H9 (cell line): ENCODE data around the gene VEZF1. TPM values are rescaled to one million over a fixed set of nuclear protein-coding genes. Genes with fewer than 3 reads are reported as not detected.
A peak's percentile ranks its signal among the peaks of the same experiment; 100 is the strongest.

Experiments used
- DNase-seq: peaks from one replicate; pipeline ENCODE4 v3.0.0-alpha.2; 2017
- H2AFZ ChIP-seq: one replicate; pipeline ENCODE4 v1.6.1; 2013; ENCODE audit warnings: mild to moderate bottlenecking, low read length, control low read depth, moderate library complexity
- H2AK5ac ChIP-seq: 2 replicates; pipeline ENCODE4 v1.6.1; 2013; ENCODE audit warnings: low read length, control low read depth, mixed read lengths; ENCODE audit not compliant: insufficient read length
- H2BK120ac ChIP-seq: one replicate; pipeline ENCODE4 v1.6.1; 2013; ENCODE audit warnings: low read depth, mild to moderate bottlenecking, low read length, control low read depth, inconsistent platforms; ENCODE audit not compliant: poor library complexity, severe bottlenecking
- H2BK12ac ChIP-seq: 2 replicates; pipeline ENCODE4 v1.6.1; 2013; ENCODE audit warnings: low read length, control low read depth, mixed read lengths, low read depth; ENCODE audit not compliant: insufficient read length
- H2BK15ac ChIP-seq: 2 replicates; pipeline ENCODE4 v1.6.1; 2013; ENCODE audit warnings: low read depth, low read length, control low read depth
- H2BK20ac ChIP-seq: one replicate; pipeline ENCODE4 v1.6.1; 2013; ENCODE audit warnings: low read depth, mild to moderate bottlenecking, low read length, control low read depth, inconsistent platforms; ENCODE audit not compliant: poor library complexity, severe bottlenecking
- H2BK5ac ChIP-seq: 2 replicates; pipeline ENCODE4 v1.6.1; 2013; ENCODE audit warnings: low read length, control low read depth, mixed read lengths; ENCODE audit not compliant: insufficient read length
- H3K14ac ChIP-seq: 2 replicates; pipeline ENCODE4 v1.6.1; 2013; ENCODE audit warnings: low read length, control low read depth; ENCODE audit not compliant: insufficient read depth
- H3K18ac ChIP-seq: 2 replicates; pipeline ENCODE4 v1.6.1; 2013; ENCODE audit warnings: low read depth, mild to moderate bottlenecking, mixed read lengths, low read length, control low read depth; ENCODE audit not compliant: insufficient read length
- H3K23ac ChIP-seq: 2 replicates; pipeline ENCODE4 v1.6.1; 2013; ENCODE audit warnings: low read length, control low read depth, mixed read lengths, low read depth; ENCODE audit not compliant: insufficient read length
- H3K23me2 ChIP-seq: 2 replicates; pipeline ENCODE4 v1.6.1; 2013; ENCODE audit warnings: low read depth, mild to moderate bottlenecking, mixed read lengths, low read length, control low read depth; ENCODE audit not compliant: insufficient read length, poor library complexity, severe bottlenecking
- H3K27ac ChIP-seq: 2 replicates; pipeline ENCODE4 v1.5.1; 2013; ENCODE audit warnings: low read length, control low read depth, mixed read lengths, low read depth; ENCODE audit not compliant: insufficient read length
- H3K27me3 ChIP-seq: 2 replicates; pipeline ENCODE4 v1.6.1; 2013; ENCODE audit warnings: low read length, control low read depth, inconsistent platforms; ENCODE audit not compliant: insufficient read depth
- H3K4ac ChIP-seq: 2 replicates; pipeline ENCODE4 v1.6.1; 2013; ENCODE audit warnings: low read depth, mild to moderate bottlenecking, control low read depth, inconsistent platforms, low read length, moderate library complexity
- H3K4me1 ChIP-seq: 2 replicates; pipeline ENCODE4 v1.6.1; 2013; ENCODE audit warnings: low read length, control low read depth, inconsistent platforms; ENCODE audit not compliant: insufficient read depth
- H3K4me2 ChIP-seq: 2 replicates; pipeline ENCODE4 v1.6.1; 2013; ENCODE audit warnings: low read length, control low read depth, mixed read lengths; ENCODE audit not compliant: insufficient read length, insufficient read depth
- H3K56ac ChIP-seq: 2 replicates; pipeline ENCODE4 v1.6.1; 2013; ENCODE audit warnings: low read depth, mild to moderate bottlenecking, mixed read lengths, low read length, control low read depth; ENCODE audit not compliant: insufficient read length
- H3K79me1 ChIP-seq: 2 replicates; pipeline ENCODE4 v1.6.1; 2013; ENCODE audit warnings: low read depth, mild to moderate bottlenecking, moderate library complexity, low read length, control low read depth, inconsistent platforms; ENCODE audit not compliant: insufficient read depth, poor library complexity, severe bottlenecking
- H3K79me2 ChIP-seq: 2 replicates; pipeline ENCODE4 v1.6.1; 2013; ENCODE audit warnings: low read length, control low read depth, inconsistent platforms; ENCODE audit not compliant: insufficient read depth
- H3K9ac ChIP-seq: 2 replicates; pipeline ENCODE4 v1.6.1; 2013; ENCODE audit warnings: low read length, control low read depth, mixed read lengths; ENCODE audit not compliant: insufficient read length; ENCODE audit errors: extremely low read depth
- H3K9me3 ChIP-seq: one replicate; pipeline ENCODE4 v1.6.1; 2013; ENCODE audit warnings: low read depth, low read length, inconsistent platforms; ENCODE audit not compliant: control insufficient read depth
- H3T11ph ChIP-seq: one replicate; pipeline ENCODE4 v1.6.1; 2013; ENCODE audit warnings: mild to moderate bottlenecking, low read length, control low read depth, inconsistent platforms
- H4K20me1 ChIP-seq: one replicate; pipeline ENCODE4 v1.6.1; 2013; ENCODE audit not compliant: control insufficient read depth, insufficient read length, insufficient read depth
- H4K5ac ChIP-seq: 2 replicates; pipeline ENCODE4 v1.6.1; 2013; ENCODE audit warnings: low read depth, mild to moderate bottlenecking, mixed read lengths, low read length, control low read depth; ENCODE audit not compliant: insufficient read length
- H4K8ac ChIP-seq: replicated peaks from 2 replicates; pipeline ENCODE4 v1.6.1; 2013; ENCODE audit warnings: low read length, control low read depth, mixed read lengths, low read depth; ENCODE audit not compliant: insufficient read length
- H4K91ac ChIP-seq: 2 replicates; pipeline ENCODE4 v1.6.1; 2013; ENCODE audit warnings: low read depth, mild to moderate bottlenecking, moderate library complexity, mixed read lengths, low read length, control low read depth; ENCODE audit not compliant: insufficient read length
- H3K27ac Mint-ChIP-seq, 3 experiments: 2 replicates in 2 of 3; 3 replicates in 1 of 3; pipeline ENCODE4 v1.8.0; 2020 to 2021; ENCODE audit warnings: mixed read lengths in 3 of 3, mild to moderate bottlenecking in 1 of 3, moderate library complexity in 1 of 3
- H3K27me3 Mint-ChIP-seq: 2 replicates; pipeline ENCODE4 v1.8.0; 2021; ENCODE audit warnings: low read depth, mild to moderate bottlenecking, moderate library complexity, mixed read lengths
- H3K36me3 Mint-ChIP-seq, 3 experiments: 2 replicates in 2 of 3; 3 replicates in 1 of 3; pipeline ENCODE4 v1.8.0; 2020 to 2021; ENCODE audit warnings: low read depth in 3 of 3, mixed read lengths in 3 of 3; ENCODE audit not compliant: insufficient read depth in 1 of 3
- H3K4me1 Mint-ChIP-seq, 2 experiments: 2 replicates each; pipeline ENCODE4 v1.8.0; 2020; ENCODE audit warnings: mixed read lengths in 2 of 2
- H3K4me3 Mint-ChIP-seq, 2 experiments: 2 replicates in 1 of 2; 3 replicates in 1 of 2; pipeline ENCODE4 v1.8.0; 2020 to 2021; ENCODE audit warnings: mild to moderate bottlenecking in 2 of 2, mixed read lengths in 2 of 2, moderate library complexity in 1 of 2
- H3K9me3 Mint-ChIP-seq, 2 experiments: 2 replicates in 1 of 2; 3 replicates in 1 of 2; pipeline ENCODE4 v1.8.0; 2020; ENCODE audit warnings: mild to moderate bottlenecking in 2 of 2, mixed read lengths in 2 of 2, moderate library complexity in 1 of 2
- CTCF ChIP-seq: fragments of 200-600 bp; sonication (generic); conservative IDR thresholded peaks from 3 replicates; pipeline ENCODE4 v1.8.0; 2021; ENCODE audit warnings: antibody characterized with exemption, mild to moderate bottlenecking
- WGBS: extraction: QIAGEN DNeasy Blood & Tissue Kit; methylation state at CpG from one replicate; pipeline ENCODE4 v1.1.7; 2013; ENCODE audit warnings: missing lambda C conversion rate, low lambda C conversion rate, mixed read lengths; ENCODE audit not compliant: insufficient read length; ENCODE audit errors: extremely low coverage; 5-methylcytosine and 5-hydroxymethylcytosine counted together
- total RNA-seq: library from RNA; stranded (reverse); gene quantifications from 2 replicates; pipeline ENCODE4 v1.2.1, GENCODE V29; 2021

The VEZF1 gene
- total RNA-seq, 1 experiment from 2014 or later: 58.1 TPM

- H3K4me2 ChIP-seq: peak overlapping the region; percentile 98
These were observed 18.5 kb upstream of the VEZF1 start for GRCh38 chr17:58006560-58006923.

More at GRCh38 chr17:58006560-58006923, 18.5 kb upstream of the VEZF1 start:
- Histone ChIP-seq H3K9me3 (no peaks in the 10 kb centered on the region), H3K23ac (no peak overlapping the region), H3K79me1 (no peaks in the 10 kb centered on the region), H2BK12ac (no peak overlapping the region), H3T11ph (no peak overlapping the region), H2BK15ac (no peak overlapping the region), H2BK5ac (peak overlapping the region; percentile 56), H2BK120ac (no peak overlapping the region), H2AFZ (no peak overlapping the region), H2AK5ac (peak overlapping the region; percentile 2), H4K20me1 (no peaks in the 10 kb centered on the region), H3K4ac (peak overlapping the region; percentile 76; the same call in 1 of the 2 replicates), H4K5ac (peak overlapping the region; percentile 95), H4K8ac (peak overlapping the region; percentile 80), H2BK20ac (no peak overlapping the region), H3K4me1 (peaks cover 3% of the 10 kb centered on the region; the same call in 1 of the 2 replicates), H4K91ac (peak overlapping the region; percentile 88), H3K18ac (peak overlapping the region; percentile 94), H3K9ac (peak overlapping the region; percentile 96), H3K27ac (peak overlapping the region; percentile 89), H3K56ac (peak overlapping the region; percentile 77), H3K14ac (peak overlapping the region; percentile 97), H3K27me3 (no peaks in the 10 kb centered on the region), H3K79me2 (peaks cover 22% of the 10 kb centered on the region), H3K23me2 (peaks cover 9% of the 10 kb centered on the region)
- Mint-ChIP-seq H3K27ac (peak overlapping the region; percentile 100), H3K36me3 (peaks cover 43 to 60% (median 59%) of the 10 kb centered on the region in 3 experiments), H3K4me3 (peak overlapping the region; percentile 100), H3K27me3 (peaks cover 3% of the 10 kb centered on the region; the same call in 1 of the 2 replicates), H3K9me3 (peaks cover 3 to 9% of the 10 kb centered on the region in 2 experiments; a peak in 2 of 5 replicates), H3K4me1 (peaks cover 31 to 39% of the 10 kb centered on the region in 2 experiments)
- TF ChIP-seq CTCF: no peak
- no CpG with 5 or more reads among the region's 20 CpGs for WGBS
- peak; percentile 66 for DNase-seq
